ENCODE measurements around the gene SPINK2. TPM values are rescaled to one million over a fixed set of nuclear protein-coding genes. Genes with fewer than 3 reads are reported as not detected.

SPINK2 gene
- total RNA-seq, 2 experiments from 2014 or later: 0.78 to 1.3 TPM

- H3K27ac Mint-ChIP-seq: no peak overlapping the region
Measured at GRCh38 chr4:56782019-56782418, 39.5 kb downstream of the SPINK2 start.

DNA sequence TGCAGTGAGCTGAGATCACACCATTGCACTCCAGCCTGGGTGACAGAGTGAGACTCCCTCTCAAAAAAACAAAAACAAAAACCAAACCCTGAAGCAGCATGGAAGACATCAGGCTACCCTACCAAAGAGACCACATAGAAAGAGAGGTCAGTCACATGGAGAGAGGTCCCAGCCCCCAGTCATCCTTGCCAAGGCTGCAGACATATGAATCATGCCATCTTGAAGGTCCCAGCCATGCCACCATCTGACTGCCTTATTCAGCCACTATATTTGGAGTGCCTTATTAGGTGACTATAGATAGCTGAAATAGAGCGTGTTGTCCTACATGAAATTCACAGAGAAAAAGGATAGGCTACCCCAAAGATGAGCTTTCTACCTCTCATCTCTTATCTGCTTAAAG lies 48.2 kb downstream of the SPINK2 start:
- no peaks in the 10 kb centered on the region for H3K36me3 Mint-ChIP-seq

More at GRCh38 chr4:56782019-56782418, 39.5 kb downstream of the SPINK2 start:
- no peaks in the 10 kb centered on the region for H3K27me3 Mint-ChIP-seq
- no peak overlapping the region for H3K4me3 Mint-ChIP-seq
- no peaks in the 10 kb centered on the region for H3K4me1 Mint-ChIP-seq
- DNase-seq: no peak
- no peaks in the 10 kb centered on the region for H3K9me3 Mint-ChIP-seq
- no peaks in the 10 kb centered on the region for H3K36me3 Mint-ChIP-seq

DNA sequence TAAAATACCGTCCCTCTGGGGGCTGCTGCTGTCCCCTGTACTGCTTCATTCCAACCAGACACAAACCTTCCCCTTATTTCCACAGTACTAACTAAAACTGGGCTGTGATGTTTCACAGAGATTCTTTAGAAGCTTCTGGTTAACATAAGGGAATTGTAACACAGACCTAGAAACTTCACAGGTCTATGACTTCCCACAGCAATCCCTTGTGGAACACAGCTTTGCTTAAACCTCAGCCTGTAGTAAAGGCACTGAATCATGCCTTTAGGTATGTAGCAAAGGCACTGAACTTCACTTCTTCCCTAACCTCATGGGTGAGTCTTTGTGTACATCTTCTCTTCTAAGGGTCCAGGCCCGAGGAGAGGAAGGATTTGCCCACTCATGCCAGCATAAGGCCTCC lies 49.4 kb downstream of the SPINK2 start:
- H3K4me1 Mint-ChIP-seq: no peaks in the 10 kb centered on the region
- H3K9me3 Mint-ChIP-seq: no peaks in the 10 kb centered on the region
- no peaks in the 10 kb centered on the region for H3K27me3 Mint-ChIP-seq
- H3K36me3 Mint-ChIP-seq: no peaks in the 10 kb centered on the region
- no peak for DNase-seq
- H3K4me3 Mint-ChIP-seq: no peak overlapping the region
- no peak overlapping the region for H3K27ac Mint-ChIP-seq

More for the DNA sequence above, 48.2 kb downstream of the SPINK2 start:
- Mint-ChIP-seq H3K27ac (no peak overlapping the region), H3K9me3 (no peaks in the 10 kb centered on the region), H3K27me3 (no peaks in the 10 kb centered on the region), H3K4me1 (no peaks in the 10 kb centered on the region), H3K4me3 (no peak overlapping the region)
- no peak for DNase-seq

DNA sequence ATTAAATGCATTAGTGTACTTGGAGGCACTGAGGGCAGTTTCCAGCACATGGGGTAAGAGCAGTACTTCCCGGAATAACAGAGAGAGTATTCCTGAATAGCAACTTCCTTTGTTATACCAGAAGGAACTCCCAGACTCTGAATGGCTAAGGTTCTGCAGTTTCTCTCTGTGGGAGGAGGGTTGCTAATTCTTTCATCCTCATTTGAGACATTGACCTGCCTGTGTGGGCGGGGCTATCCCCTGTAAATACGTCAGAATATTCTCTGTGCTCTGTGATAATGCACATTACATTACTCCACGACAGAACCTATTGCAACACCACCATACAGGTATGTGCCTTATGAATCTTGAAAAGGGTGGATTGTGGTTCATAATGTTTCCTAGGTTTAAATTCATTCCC lies 52.7 kb downstream of the SPINK2 start:
- no peak overlapping the region for H3K4me3 Mint-ChIP-seq
- no peaks in the 10 kb centered on the region for H3K36me3 Mint-ChIP-seq
- peaks cover 8% of the 10 kb centered on the region for H3K4me1 Mint-ChIP-seq
- H3K27me3 Mint-ChIP-seq: no peaks in the 10 kb centered on the region
- H3K9me3 Mint-ChIP-seq: no peaks in the 10 kb centered on the region
- DNase-seq: no peak
- H3K27ac Mint-ChIP-seq: no peak overlapping the region

- Mint-ChIP-seq H3K4me1 (peaks cover 8% of the 10 kb centered on the region), H3K4me3 (no peak overlapping the region), H3K9me3 (no peaks in the 10 kb centered on the region), H3K27me3 (no peaks in the 10 kb centered on the region), H3K27ac (no peak overlapping the region), H3K36me3 (no peaks in the 10 kb centered on the region)
- no peak for DNase-seq
Measured at GRCh38 chr4:56768316-56768715, 53.2 kb downstream of the SPINK2 start.

- peaks cover 8% of the 10 kb centered on the region for H3K4me1 Mint-ChIP-seq
- H3K4me3 Mint-ChIP-seq: no peak overlapping the region
- H3K27ac Mint-ChIP-seq: no peak overlapping the region
- no peaks in the 10 kb centered on the region for H3K27me3 Mint-ChIP-seq
- no peaks in the 10 kb centered on the region for H3K36me3 Mint-ChIP-seq
- no peak for DNase-seq
- H3K9me3 Mint-ChIP-seq: no peaks in the 10 kb centered on the region
Measured at GRCh38 chr4:56767567-56767966, 53.9 kb downstream of the SPINK2 start.

GRCh38 chr4:56764775-56765174 lies 56.7 kb downstream of the SPINK2 start:
- H3K36me3 Mint-ChIP-seq: no peaks in the 10 kb centered on the region
- no peak overlapping the region for H3K27ac Mint-ChIP-seq
- no peak for DNase-seq
- H3K9me3 Mint-ChIP-seq: no peaks in the 10 kb centered on the region
- peaks cover 8% of the 10 kb centered on the region for H3K4me1 Mint-ChIP-seq
- H3K4me3 Mint-ChIP-seq: no peak overlapping the region
- no peaks in the 10 kb centered on the region for H3K27me3 Mint-ChIP-seq

- H3K36me3 Mint-ChIP-seq: no peaks in the 10 kb centered on the region
- H3K27ac Mint-ChIP-seq: no peak overlapping the region
- DNase-seq: no peak
- no peaks in the 10 kb centered on the region for H3K9me3 Mint-ChIP-seq
- H3K4me1 Mint-ChIP-seq: peaks cover 12% of the 10 kb centered on the region
- no peaks in the 10 kb centered on the region for H3K27me3 Mint-ChIP-seq
- H3K4me3 Mint-ChIP-seq: no peak overlapping the region
Measured at GRCh38 chr4:56764223-56764622, 57.3 kb downstream of the SPINK2 start.

- H3K9me3 Mint-ChIP-seq: no peaks in the 10 kb centered on the region
- DNase-seq: no peak
- H3K36me3 Mint-ChIP-seq: no peaks in the 10 kb centered on the region
- no peaks in the 10 kb centered on the region for H3K27me3 Mint-ChIP-seq
- no peak overlapping the region for H3K4me3 Mint-ChIP-seq
- no peak overlapping the region for H3K27ac Mint-ChIP-seq
- peaks cover 27% of the 10 kb centered on the region for H3K4me1 Mint-ChIP-seq
Measured at GRCh38 chr4:56762484-56763250, 58.8 kb downstream of the SPINK2 start.

DNA sequence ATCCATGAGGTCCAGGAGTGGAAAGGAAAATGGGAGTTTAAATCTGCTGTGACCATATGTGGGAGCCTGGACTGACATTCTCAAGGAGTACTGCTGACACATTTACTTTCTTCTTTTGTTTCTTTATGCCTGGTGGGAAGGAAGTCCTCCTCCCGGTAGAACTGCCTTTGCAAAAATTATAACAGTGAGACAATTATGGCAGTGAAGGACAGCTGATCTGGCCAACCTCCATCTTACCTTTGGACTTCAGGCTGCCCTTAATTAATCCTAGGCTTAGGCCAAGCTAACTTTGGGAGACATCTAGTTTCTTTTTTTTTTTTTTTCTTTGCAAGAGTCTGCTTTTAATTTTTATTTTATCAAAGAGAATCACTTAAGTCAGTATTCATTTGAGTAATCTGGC lies 61.3 kb downstream of the SPINK2 start:
- Mint-ChIP-seq H3K4me3 (no peak overlapping the region), H3K27ac (peak overlapping the region; percentile 42), H3K4me1 (peaks cover 40% of the 10 kb centered on the region), H3K36me3 (no peaks in the 10 kb centered on the region), H3K9me3 (no peaks in the 10 kb centered on the region), H3K27me3 (no peaks in the 10 kb centered on the region)
- DNase-seq: no peak

Other genes starting within 250 kb of the SPINK2 start
- 10 to 100 TPM; 16.5 to 18.1 TPM for gene HOPX, start 140.4 kb downstream of the SPINK2 start, total RNA-seq
- gene REST, start 86.2 kb upstream of the SPINK2 start, total RNA-seq: 10 to 100 TPM; 35.3 to 35.6 TPM
- gene NOA1, start 155.9 kb upstream of the SPINK2 start, total RNA-seq: 10 to 100 TPM; 28.5 to 29.6 TPM
- 100 to 1,000 TPM; 142 to 144 TPM for gene POLR2B, start 157.2 kb upstream of the SPINK2 start, total RNA-seq